GM19035 (cell line): ENCODE data around the gene ZNF284.
"Not testable (repeated sequence)": the region's sequence is repeated elsewhere in the genome, so short reads cannot be mapped to it uniquely, and the experiment has no call there.

Experiments used
- ATAC-seq: cut with Tn5 transposase; IDR thresholded peaks from one replicate; pipeline ENCODE4 v1.9.1; 2021; ENCODE audit not compliant: unreplicated experiment

The ZNF284 gene

GRCh38 chr19:44109458-44109857, 37.5 kb downstream of the ZNF284 start:
- ATAC-seq = no peak

- no peak for ATAC-seq
Measured at GRCh38 chr19:44111910-44112463, 40.0 kb downstream of the ZNF284 start.

- ATAC-seq = no peak
Measured at GRCh38 chr19:44112802-44113137, 40.8 kb downstream of the ZNF284 start.

- ATAC-seq = peak; percentile 93
Measured at GRCh38 chr19:44113138-44113783, 41.3 kb downstream of the ZNF284 start, which contains the start of gene ZNF225. Gene ZNF225, plus strand, starts transcription at chr19:44113399. Its CDS starts 2,429 bp downstream, at chr19:44115828.

- ATAC-seq = peak; percentile 7
Measured at GRCh38 chr19:44113784-44114390, 41.9 kb downstream of the ZNF284 start.

GRCh38 chr19:44121162-44121561, 49.2 kb downstream of the ZNF284 start:
- not testable (repeated sequence) for ATAC-seq

- ATAC-seq = no peak
Measured at GRCh38 chr19:44131955-44132354, 60.0 kb downstream of the ZNF284 start.
